Left cardiac atrium (tissue), 4 donors: ENCODE data around the gene TXN2. TPM values are rescaled to one million over a fixed set of nuclear protein-coding genes. Genes with fewer than 3 reads are reported as not detected.
"Not testable (repeated sequence)": the region's sequence is repeated elsewhere in the genome, so short reads cannot be mapped to it uniquely, and the experiment has no call there.

Source experiments
- ATAC-seq, 2 donors: fragments of 200-7000 bp; cut with Tn5 transposase; one replicate each; pipeline ENCODE4 v1.9.1; 2020; ENCODE audit warnings: mild to moderate bottlenecking in 2 of 2, moderate library complexity in 2 of 2
- DNase-seq: peaks from one replicate; pipeline ENCODE4 v3.0.0-alpha.2; 2020
- intact Hi-C, 2 donors: fragments of 100-400 bp; cut with DNase I; formaldehyde crosslinking; loops; one replicate each; pipeline versions ENCODE4 v1.14.1 to v1.15.1; 2022 to 2023
- long read RNA-seq: library from polyadenylated mRNA; unstranded; transcript quantifications from one replicate; pipeline ENCODE4 v2.0.0, GENCODE V29; 2021
- total RNA-seq, 2 donors: library from RNA; stranded (reverse); fragmentation: NEBNext Ultra II Directional; extraction: Animal tissue kit (Norgen Biotek cat#: 25700); gene quantifications; one replicate each; pipeline ENCODE4 v1.2.1, GENCODE V29; 2021
- donor health status: DM: no; HTN: yes; CAD: no.
- donor health status: DM: no; HTN: yes; CAD: no; lungs with severe emphysema.
- donor health status: DM: yes; HTN: yes; CAD: no.
- donor health status: Dilated cardiomyopathy.

TXN2 gene
- 10 to 100 TPM; 91.5 to 96.8 TPM for total RNA-seq
- long read RNA-seq, transcript TXN2-201 (4 exons, 1,736 nt), result major isoform, 144 of 178 reads
- long read RNA-seq, partial matches to known transcripts, result 22 of 178 reads
- long read RNA-seq, other reads (novel, unspliced or antisense), result 6 of 178 reads

- ATAC-seq (peak; percentile 95 to 97), DNase-seq (peak; percentile 98)
- intact Hi-C loops, result loop anchor here in 1 of 2 donors (2.0 to 10.0 kb wide), 3 partner anchors 35 to 337 kb away; no protein-coding TSS in a partner anchor
Observed at GRCh38 chr22:36481393-36482168, at the start of gene TXN2. TSS of gene TXN2 (minus strand) at chr22:36481640. CDS start at chr22:36480837, 803 bp downstream.

GRCh38 chr22:36528795-36529751 lies 47.6 kb upstream of the TXN2 start, which contains the start of gene EIF3D:
TSS of gene EIF3D (minus strand) at chr22:36529166. CDS start at chr22:36526121, 3,045 bp downstream.
- intact Hi-C loops, result no loop called here
- ATAC-seq (peak; percentile 95 to 97), DNase-seq (peak; percentile 99)

GRCh38 chr22:36528341-36528740 lies 46.9 kb upstream of the TXN2 start:
- ATAC-seq, result peak; percentile 7 to 23
- intact Hi-C loops, result no loop called here
- DNase-seq, result no peak

- ATAC-seq, result no peak
- no peak for DNase-seq
- intact Hi-C loops, result no loop called here
Observed at GRCh38 chr22:36522662-36523061, 41.2 kb upstream of the TXN2 start.

- DNase-seq, result no peak
- no peak for ATAC-seq
- intact Hi-C loops, result no loop called here
Observed at GRCh38 chr22:36520423-36520822, 39.0 kb upstream of the TXN2 start.

GRCh38 chr22:36519906-36520305 lies 38.5 kb upstream of the TXN2 start:
- ATAC-seq, intact Hi-C loops, DNase-seq: not testable (repeated sequence)

GRCh38 chr22:36514766-36515165 lies 33.3 kb upstream of the TXN2 start:
- no peak for DNase-seq
- intact Hi-C loops, result no loop called here
- no peak for ATAC-seq

- DNase-seq (no peak), ATAC-seq (no peak)
- intact Hi-C loops, result no loop called here
Observed at GRCh38 chr22:36512991-36513390, 31.6 kb upstream of the TXN2 start.

GRCh38 chr22:36512333-36512732 lies 30.9 kb upstream of the TXN2 start:
- intact Hi-C loops, result no loop called here
- DNase-seq (no peak), ATAC-seq (no peak)

GRCh38 chr22:36510966-36511881 lies 29.8 kb upstream of the TXN2 start:
- ATAC-seq (no peak), DNase-seq (no peak)
- intact Hi-C loops, result no loop called here

GRCh38 chr22:36510384-36510783 lies 28.9 kb upstream of the TXN2 start:
- ATAC-seq (no peak), DNase-seq (no peak)
- intact Hi-C loops, result no loop called here

GRCh38 chr22:36507518-36508010 lies 26.1 kb upstream of the TXN2 start:
- ATAC-seq (no peak), DNase-seq (no peak)
- intact Hi-C loops, result no loop called here

- peak; percentile 89 to 95 for ATAC-seq
- peak; percentile 92 for DNase-seq
- intact Hi-C loops, result no loop called here
Observed at GRCh38 chr22:36506637-36507517, 25.4 kb upstream of the TXN2 start, which contains the start of gene FOXRED2. TSS of gene FOXRED2 (minus strand) at chr22:36507040. CDS start at chr22:36506422, 618 bp downstream.

- ATAC-seq (peak; percentile 1), DNase-seq (peak; percentile 29)
- intact Hi-C loops, result no loop called here
Observed at GRCh38 chr22:36505998-36506635, 24.7 kb upstream of the TXN2 start.

- intact Hi-C loops, result no loop called here
- DNase-seq (no peak), ATAC-seq (no peak)
Observed at GRCh38 chr22:36497910-36498665, 16.6 kb upstream of the TXN2 start.

- DNase-seq (no peak), ATAC-seq (peak; percentile 69 to 86)
- intact Hi-C loops, result no loop called here
Observed at GRCh38 chr22:36493690-36494110, 12.3 kb upstream of the TXN2 start.
